ENCODE data around the gene AGT.

Gene AGT

GRCh38 chr1:230713915-230714764 lies at the start of gene AGT:
Gene AGT, minus strand, starts transcription at chr1:230714122. Its CDS starts 3,299 bp downstream, at chr1:230710823.
- no peak for DNase-seq (ENCODE audit: low spot score)

DNA sequence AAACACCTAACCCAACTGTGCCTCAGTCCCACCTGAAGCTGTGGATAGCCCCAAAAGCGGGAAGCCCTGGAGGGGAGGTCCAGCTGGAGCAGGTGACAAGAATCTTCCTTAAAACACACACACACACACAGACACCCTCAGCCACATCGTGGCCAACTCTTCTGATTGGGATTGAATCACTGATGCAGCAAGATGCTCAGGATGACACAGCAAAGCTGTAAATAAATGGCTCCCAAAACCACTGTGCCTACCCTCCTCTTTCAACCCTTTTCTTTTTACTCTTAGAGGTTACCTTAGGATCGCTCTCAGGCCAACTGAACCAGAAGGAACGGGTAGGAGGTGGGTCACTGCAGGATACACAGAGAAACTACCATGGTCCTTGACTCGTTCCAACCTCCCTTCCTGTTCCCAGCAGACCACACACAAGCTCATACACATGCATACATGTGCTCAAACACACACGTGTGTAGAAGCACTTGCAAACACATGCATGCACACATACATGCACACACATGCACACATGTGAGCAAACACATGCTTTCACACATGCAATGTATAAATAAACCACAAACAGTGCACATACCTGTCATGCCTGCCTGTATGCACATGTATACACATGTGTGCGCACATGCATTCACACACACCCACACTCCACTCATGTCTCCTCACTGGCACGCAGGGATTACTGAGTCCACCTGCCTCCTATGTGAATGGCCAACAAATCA lies 47.7 kb upstream of the AGT start:
- DNase-seq (ENCODE audit: low spot score), result no peak

GRCh38 chr1:230760360-230760827 lies 46.5 kb upstream of the AGT start:
- DNase-seq (ENCODE audit: low spot score), result no peak

GRCh38 chr1:230759369-230760065 lies 45.6 kb upstream of the AGT start:
- DNase-seq (ENCODE audit: low spot score), result no peak

DNA sequence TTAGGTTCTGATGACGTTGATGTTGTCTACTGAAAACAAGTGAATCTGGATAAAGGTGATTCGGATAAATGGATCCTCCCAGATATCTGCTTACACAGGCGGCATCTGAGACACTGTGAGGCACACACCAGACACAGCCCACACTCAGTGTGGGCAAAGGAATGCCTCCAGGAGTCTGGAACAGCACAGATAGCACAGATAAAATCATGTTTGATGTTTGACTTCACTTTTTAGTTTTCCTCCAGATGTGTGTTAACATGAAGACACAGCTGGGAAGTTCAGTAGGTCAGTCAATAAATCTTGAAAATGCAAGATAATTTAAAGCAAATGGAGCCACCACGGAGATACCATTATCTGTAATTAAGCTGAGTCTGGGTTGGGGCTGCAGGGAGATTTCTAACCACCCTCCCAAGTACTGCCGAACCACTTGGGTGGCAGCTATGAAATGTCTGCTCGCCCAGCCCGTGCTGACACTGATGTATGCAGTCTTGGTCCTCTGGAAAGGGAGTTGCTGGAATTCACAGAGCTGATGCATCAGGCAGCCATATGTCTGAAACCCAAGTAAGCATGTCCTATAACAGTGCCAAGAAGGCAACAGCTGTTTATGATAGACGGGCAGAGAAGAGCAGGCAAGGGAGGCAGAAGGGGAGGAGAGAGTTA lies 44.9 kb upstream of the AGT start:
- DNase-seq (ENCODE audit: low spot score), result no peak

DNA sequence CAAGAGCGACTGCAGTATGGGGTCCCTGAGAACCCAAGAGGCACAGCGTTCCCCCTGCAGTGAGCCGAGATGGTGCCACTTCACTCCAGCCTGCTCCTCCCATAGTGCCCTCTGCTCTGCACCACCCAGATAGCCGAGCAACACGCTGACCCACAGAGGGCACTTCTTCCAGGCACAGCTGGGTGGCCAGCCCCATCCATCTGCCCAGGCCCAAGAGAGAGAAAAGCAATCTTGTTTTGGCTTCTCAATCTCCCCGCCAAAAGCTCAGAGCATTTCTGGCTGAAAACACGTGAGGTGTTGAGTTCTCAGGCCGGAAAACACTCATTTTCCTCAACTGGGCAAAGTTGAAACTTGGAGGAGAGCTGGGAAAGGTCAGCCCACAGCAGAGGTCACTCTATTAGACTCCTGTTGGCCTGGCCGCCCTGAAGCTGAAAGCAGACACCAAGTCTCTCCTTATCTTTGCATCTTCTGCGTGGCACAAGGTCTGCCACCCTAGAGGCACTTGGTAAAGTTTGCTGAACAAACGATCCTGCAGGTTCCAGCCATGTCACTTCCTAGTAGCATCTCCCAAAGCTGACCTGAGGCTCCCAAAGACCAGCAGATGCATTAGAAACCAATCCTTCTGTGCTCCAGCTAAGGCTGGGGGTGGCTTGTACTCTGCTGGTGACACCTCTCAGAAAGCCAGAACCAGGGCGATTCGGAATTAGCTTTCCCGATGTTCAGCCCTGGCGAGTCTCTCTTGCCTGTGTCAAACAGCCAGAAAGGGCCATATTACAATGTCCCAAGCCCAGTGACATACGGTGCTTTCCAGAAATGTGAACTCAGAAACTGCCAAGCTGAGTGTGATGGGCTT lies 44.2 kb upstream of the AGT start:
- no peak for DNase-seq (ENCODE audit: low spot score)

GRCh38 chr1:230754796-230755195 lies 40.9 kb upstream of the AGT start:
- no peak for DNase-seq (ENCODE audit: low spot score)

DNA sequence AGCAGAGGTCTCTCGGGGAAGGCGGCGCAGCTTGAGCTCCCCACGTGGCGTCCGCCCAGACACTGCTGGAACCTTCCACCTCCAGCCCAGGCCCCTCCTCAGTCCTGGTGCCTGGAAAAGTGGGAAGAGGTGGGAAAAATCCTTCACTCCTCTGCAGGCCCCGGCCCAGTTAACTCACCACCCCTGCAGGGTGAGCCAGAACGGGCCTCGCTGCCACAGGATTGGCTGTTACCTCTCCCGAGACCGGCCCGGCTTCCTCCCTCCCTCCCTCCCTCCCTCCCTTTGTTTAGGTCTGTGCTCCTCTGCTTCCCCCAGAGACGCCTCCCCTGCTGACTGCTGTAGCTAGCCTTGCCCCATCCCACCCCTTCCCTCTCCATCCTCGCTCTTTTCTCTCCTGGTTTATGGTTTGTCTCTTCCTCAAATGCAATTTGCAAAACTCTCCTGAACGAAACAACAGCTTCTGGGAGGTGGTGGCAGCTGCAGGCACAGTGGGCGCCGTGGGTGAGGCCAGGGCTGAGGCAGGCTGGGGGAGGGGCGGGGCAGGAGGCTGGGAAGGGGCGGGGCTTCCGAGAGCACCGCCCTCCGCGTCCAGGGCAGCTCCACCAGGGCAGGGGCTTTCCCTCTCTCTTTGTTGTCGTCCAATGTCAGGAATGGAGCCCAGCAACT lies 39.8 kb upstream of the AGT start:
- DNase-seq (ENCODE audit: low spot score), result peak; percentile 12

DNA sequence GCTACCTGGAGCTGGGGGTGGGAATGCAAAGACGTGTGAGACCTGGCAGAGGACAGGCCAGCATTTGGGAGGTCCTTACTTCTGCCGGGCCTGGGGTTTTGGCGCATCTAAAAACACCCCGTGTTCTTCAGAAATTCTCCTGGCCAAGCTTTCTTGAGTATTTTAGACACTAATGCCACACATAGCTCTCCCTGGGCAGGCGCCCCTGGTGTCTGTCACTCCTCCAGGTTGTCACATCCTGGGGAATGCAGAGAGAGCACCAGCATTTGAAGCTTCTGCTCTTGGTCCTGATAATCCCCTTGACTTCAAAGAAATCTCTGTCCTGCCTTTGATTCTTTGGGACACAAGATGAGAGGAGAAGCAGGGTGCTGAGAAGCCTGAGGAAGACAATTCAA lies 39.3 kb upstream of the AGT start:
- DNase-seq (ENCODE audit: low spot score), result no peak

DNA sequence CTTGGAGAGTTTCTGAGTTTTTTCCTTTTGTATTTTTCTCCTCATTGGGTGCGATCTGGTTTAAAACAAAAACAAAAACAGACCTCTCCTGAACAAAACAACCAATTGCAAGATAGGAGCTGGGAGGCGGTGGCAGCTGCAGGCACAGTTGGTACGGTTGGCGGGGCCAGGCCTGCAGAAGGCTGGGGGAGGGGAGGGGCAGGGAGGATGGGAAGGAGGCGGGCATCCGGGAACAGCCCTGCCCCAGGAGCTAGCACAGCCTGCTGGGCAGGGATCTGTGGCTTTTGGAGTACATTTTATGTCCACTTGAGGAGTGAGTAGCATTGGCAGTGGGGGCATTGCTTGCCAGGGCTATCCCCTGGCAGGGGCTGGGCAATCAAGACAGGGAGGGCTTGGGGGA lies 38.5 kb upstream of the AGT start:
- DNase-seq (ENCODE audit: low spot score), result no peak

DNA sequence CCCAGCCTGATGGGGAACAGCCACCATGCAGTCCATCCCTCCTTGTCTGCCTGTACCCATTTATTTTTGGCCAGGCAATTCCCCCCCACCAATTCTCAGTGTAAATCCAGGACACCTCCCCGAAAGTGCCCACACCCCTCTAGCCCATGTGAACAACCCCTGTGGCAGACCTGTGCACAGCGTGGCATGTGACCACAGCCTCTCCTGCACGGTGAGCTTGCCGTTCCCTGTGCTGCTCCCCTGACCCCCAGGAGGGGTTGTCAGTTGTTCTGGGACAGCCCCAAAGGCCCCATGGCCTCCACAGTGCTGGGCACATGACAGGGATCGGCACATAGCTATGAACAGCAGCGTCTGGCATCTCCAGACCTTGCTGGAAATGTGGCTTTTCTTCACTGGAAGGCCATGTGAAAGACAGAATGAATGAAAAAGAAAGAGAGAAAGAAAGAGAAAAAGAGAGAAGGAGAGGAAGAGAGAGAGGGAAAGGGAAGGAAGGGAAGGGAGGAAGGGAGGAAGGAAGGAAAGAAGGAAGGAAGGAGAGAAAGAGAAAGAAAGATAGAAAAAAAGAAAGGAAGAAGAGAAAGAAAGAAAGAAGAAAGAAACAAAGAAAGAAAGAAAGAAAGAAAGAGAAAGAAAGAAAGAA lies 37.2 kb upstream of the AGT start:
- DNase-seq (ENCODE audit: low spot score), result no peak

DNA sequence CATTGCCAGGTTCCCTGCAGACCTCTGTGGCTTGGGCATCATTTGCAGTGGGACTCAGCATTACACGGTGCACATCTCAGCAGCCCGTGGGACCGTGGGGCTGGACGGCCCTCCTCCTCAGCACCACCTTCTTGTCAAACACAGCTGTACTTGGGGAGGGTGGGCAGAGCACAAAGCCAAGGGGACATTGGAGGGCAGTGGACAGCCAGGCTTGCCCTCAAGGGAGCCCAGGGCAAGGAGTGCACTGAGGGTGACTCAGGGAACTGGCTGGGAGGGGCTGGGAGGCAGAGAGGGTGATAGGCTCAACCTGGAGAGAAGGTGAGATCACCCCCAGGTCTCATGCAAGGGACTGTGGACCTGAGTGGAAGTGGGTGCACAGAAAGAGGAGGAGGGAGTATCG lies 36.7 kb upstream of the AGT start:
- no peak for DNase-seq (ENCODE audit: low spot score)

DNA sequence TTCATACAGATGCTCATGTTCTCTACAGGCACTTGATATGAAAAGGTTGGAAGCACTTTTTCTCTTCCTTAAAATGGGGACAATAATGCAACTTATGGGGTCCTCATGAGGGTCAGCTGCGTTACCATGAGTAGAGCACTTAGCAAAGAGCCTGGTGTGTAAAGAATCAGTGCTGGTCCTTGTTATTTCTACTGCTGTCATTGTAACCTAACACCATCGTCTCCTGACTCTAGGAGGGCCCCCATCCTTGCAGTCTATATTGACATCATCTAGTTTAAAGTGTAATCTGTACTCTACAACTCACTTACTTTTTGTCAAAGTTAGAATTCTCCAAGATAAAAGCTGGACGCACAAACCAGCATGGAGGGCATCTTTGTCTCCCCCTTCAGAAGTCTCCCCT lies 35.7 kb upstream of the AGT start:
- no peak for DNase-seq (ENCODE audit: low spot score)

DNA sequence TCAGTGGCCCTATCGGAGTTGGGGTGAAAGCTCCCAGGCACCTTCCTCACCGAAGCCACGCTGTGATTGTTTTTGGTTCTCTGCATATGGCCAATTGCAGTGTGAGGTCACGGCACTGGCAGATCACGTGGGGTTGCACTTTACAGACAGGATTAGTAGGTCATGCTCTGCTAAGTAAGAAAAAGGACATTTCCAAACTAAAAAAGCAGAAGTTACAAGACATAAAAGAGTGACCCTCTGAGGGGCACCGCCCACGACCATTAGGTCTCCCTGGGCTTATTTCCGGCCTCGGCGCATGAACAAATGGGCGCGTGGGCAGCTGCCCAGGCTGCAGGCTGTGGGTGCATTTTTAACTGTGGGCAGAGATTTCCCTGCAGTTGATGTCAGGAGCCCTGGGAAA lies 35.2 kb upstream of the AGT start:
- no peak for DNase-seq (ENCODE audit: low spot score)

DNA sequence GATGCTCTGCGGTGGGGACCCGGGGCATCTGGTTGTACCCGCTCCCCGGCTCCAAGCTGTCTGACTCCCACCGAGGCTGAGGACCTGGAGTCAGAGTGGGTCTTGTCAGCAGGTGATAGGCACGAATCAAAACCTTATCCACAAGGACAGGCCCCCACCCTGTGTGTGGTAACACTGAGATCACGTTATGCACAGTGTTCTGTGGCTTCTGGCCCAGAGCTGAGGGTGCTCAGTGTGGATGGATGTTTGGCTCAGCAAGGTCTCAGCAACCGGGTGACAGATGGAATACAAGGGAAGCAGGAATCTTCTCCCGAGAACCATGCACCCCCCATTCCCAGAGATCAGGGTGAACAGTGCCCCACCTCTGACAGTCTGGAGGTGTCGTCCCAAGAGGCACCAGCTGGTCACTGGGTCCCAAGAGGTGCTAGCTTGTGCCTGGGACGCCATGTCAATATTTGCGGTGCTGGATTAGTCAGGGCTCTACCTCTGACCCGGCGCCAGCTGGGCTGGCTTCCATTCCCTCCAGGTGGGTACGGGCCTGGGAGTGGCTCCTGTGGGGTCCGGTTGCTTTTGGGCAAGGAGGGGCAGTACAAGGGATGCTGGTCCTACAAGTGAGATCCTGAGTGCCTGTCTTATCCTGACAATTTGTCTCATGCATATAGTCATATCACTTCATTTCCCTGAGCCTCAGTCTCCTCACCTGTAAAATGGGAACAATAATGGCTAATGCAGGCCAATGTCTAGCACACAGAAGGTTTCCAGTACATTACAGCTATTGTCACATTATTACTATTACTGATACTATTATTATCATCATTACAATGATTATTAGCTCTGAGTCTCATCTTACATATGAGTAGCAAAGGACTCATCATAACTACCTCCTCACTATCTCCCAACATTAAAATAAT lies 34.2 kb upstream of the AGT start:
- DNase-seq (ENCODE audit: low spot score), result no peak

GRCh38 chr1:230747127-230747730 lies 33.3 kb upstream of the AGT start, which contains the start of gene CAPN9:
Gene CAPN9, plus strand, starts transcription at chr1:230747388. Its CDS starts 109 bp downstream, at chr1:230747497.
- DNase-seq (ENCODE audit: low spot score), result no peak

- DNase-seq (ENCODE audit: low spot score), result no peak
Observed at GRCh38 chr1:230746617-230747016, 32.7 kb upstream of the AGT start.

GRCh38 chr1:230745071-230745470 lies 31.1 kb upstream of the AGT start:
- no peak for DNase-seq (ENCODE audit: low spot score)

GRCh38 chr1:230744382-230744781 lies 30.5 kb upstream of the AGT start:
- no peak for DNase-seq (ENCODE audit: low spot score)
